Measurements from ENCODE around the gene SORCS2. TPM values are rescaled to one million over a fixed set of nuclear protein-coding genes. Genes with fewer than 3 reads are reported as not detected.

The SORCS2 gene
- total and polyA plus RNA-seq, 4 donors, result 2.2 to 7.7 (median 2.5) TPM

DNA sequence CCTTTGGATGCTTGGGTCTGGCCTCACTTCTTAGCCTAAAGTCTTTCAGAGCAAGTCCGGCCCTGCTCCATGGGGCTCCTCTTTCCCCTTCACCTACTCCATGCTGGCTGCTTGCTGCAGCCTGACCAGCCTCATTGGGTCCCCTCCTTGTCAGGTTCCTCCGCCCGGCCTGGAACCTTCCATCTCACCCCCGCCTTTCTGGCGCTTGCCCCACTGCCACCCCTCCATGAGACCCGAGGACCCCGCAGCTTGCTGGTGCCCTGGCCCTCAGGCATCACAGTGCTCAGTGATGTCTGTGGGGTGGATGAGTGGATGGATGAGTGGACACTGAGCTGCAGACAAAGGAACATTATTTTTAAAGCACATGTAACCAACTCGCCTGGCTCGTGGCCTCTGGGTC lies 24.7 kb downstream of the SORCS2 start:
- no peaks in the 10 kb centered on the region for H3K36me3 ChIP-seq (ENCODE audit: control insufficient read depth in 4 of 4, insufficient read depth in 4 of 4, low read length in 4 of 4)
- no peak overlapping the region for H3K27ac ChIP-seq (ENCODE audit: low read depth in 1 of 2, low read length in 1 of 2)
- WGBS, 2 donors, result 81 to 97% methylated on average over 9 of the region's 9 CpGs
- no peak for DNase-seq
- ATAC-seq (ENCODE audit: insufficient read depth, low FRiP score), result no peak
- TF ChIP-seq, protein P1, sequence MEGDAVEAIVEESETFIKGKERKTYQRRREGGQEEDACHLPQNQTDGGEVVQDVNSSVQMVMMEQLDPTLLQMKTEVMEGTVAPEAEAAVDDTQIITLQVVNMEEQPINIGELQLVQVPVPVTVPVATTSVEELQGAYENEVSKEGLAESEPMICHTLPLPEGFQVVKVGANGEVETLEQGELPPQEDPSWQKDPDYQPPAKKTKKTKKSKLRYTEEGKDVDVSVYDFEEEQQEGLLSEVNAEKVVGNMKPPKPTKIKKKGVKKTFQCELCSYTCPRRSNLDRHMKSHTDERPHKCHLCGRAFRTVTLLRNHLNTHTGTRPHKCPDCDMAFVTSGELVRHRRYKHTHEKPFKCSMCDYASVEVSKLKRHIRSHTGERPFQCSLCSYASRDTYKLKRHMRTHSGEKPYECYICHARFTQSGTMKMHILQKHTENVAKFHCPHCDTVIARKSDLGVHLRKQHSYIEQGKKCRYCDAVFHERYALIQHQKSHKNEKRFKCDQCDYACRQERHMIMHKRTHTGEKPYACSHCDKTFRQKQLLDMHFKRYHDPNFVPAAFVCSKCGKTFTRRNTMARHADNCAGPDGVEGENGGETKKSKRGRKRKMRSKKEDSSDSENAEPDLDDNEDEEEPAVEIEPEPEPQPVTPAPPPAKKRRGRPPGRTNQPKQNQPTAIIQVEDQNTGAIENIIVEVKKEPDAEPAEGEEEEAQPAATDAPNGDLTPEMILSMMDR (IDR thresholded peaks at IDR 0.05; ENCODE audit: control extremely low read depth, extremely low read depth), result no peak
- peaks cover 0 to 6% (median 2%) of the 10 kb centered on the region in 4 donors for H3K9me3 ChIP-seq (ENCODE audit: control insufficient read depth in 4 of 4, insufficient read depth in 3 of 4, low read length in 3 of 4)
- no peak overlapping the region for H3K9ac ChIP-seq (ENCODE audit: insufficient read depth in 1 of 2, low read length in 2 of 2)
- H3K4me3 ChIP-seq, result no peak overlapping the region
- no peaks in the 10 kb centered on the region for H3K27me3 ChIP-seq (ENCODE audit: control insufficient read depth in 3 of 3, insufficient read depth in 3 of 3, low read length in 2 of 3)
- peaks cover 0 to 5% (median 3%) of the 10 kb centered on the region in 5 donors for H3K4me1 ChIP-seq (ENCODE audit: control insufficient read depth in 5 of 5, insufficient read depth in 5 of 5, low read length in 5 of 5)

DNA sequence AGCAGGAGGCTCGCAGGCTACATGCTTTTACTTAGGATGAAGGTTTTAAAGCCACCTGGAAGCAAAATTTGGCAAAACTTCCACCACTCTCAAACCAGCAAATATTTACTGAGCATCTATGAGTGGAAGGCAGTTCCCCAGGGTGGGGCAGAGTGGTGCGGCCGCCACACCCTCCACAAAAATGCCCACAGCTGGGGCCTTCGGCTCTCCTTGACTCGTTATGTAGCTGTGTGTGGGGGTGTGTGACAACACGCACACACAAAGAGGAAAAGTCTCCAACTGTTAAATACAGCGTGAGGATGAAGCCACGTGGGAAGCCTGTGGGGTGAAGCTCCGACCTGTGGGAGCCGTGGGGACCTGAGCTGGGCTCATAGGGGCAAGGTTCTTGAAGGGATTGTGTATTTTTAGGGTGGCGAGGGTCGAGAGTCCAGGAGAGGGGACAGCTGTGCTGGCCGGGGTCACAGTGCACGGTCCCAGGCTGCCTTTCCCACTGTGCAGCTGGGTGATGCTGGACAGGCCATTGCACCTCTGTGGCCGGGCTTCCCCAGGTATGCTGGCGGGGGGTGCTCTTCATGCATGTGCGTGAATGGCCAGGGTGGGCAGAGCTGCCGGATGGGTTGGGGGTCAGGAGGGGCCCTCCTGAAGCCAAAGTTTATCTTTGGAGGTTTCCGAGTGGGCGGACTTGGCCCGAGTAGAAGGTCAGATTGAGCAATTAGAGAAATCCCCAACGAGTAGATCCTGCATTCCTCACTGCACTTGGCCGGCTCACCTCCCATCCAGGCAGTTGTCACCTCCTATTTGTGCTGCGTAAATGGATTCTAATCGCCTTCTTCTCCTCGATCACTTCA lies 25.4 kb downstream of the SORCS2 start:
- Histone ChIP-seq H3K9ac (ENCODE audit: insufficient read depth in 1 of 2, low read length in 2 of 2) (no peak overlapping the region), H3K27me3 (ENCODE audit: control insufficient read depth in 3 of 3, insufficient read depth in 3 of 3, low read length in 2 of 3) (no peaks in the 10 kb centered on the region), H3K36me3 (ENCODE audit: control insufficient read depth in 4 of 4, insufficient read depth in 4 of 4, low read length in 4 of 4) (no peaks in the 10 kb centered on the region), H3K4me3 (no peak overlapping the region), H3K9me3 (ENCODE audit: control insufficient read depth in 4 of 4, insufficient read depth in 3 of 4, low read length in 3 of 4) (peaks cover 0 to 6% (median 2%) of the 10 kb centered on the region in 4 donors), H3K4me1 (ENCODE audit: control insufficient read depth in 5 of 5, insufficient read depth in 5 of 5, low read length in 5 of 5) (peaks cover 0 to 5% (median 3%) of the 10 kb centered on the region in 5 donors), H3K27ac (ENCODE audit: low read depth in 1 of 2, low read length in 1 of 2) (peak overlapping the region in 1 of 2 donors; percentile 86)
- 48 to 67% methylated on average over 26 of the region's 26 CpGs for WGBS, 2 donors
- TF ChIP-seq, protein P1 (IDR thresholded peaks at IDR 0.05; ENCODE audit: control extremely low read depth, extremely low read depth), result no peak
- DNase-seq, result peak in 1 of 3 donors; percentile 45
- ATAC-seq (ENCODE audit: insufficient read depth, low FRiP score), result peak; percentile 86

GRCh38 chr4:7218686-7219085 lies 26.3 kb downstream of the SORCS2 start:
- peaks cover 0 to 5% (median 3%) of the 10 kb centered on the region in 5 donors for H3K4me1 ChIP-seq (ENCODE audit: control insufficient read depth in 5 of 5, insufficient read depth in 5 of 5, low read length in 5 of 5)
- no peak overlapping the region for H3K9ac ChIP-seq (ENCODE audit: insufficient read depth in 1 of 2, low read length in 2 of 2)
- DNase-seq (no peak), ATAC-seq (ENCODE audit: insufficient read depth, low FRiP score) (no peak)
- 71 to 85% methylated on average over 7 of the region's 7 CpGs for WGBS, 2 donors
- peaks cover 0 to 6% (median 2%) of the 10 kb centered on the region in 4 donors for H3K9me3 ChIP-seq (ENCODE audit: control insufficient read depth in 4 of 4, insufficient read depth in 3 of 4, low read length in 3 of 4)
- peak overlapping the region in 1 of 2 donors; percentile 37 for H3K27ac ChIP-seq (ENCODE audit: low read depth in 1 of 2, low read length in 1 of 2)
- no peak overlapping the region for H3K4me3 ChIP-seq
- TF ChIP-seq, protein P1 (IDR thresholded peaks at IDR 0.05; ENCODE audit: control extremely low read depth, extremely low read depth), result no peak
- H3K36me3 ChIP-seq (ENCODE audit: control insufficient read depth in 4 of 4, insufficient read depth in 4 of 4, low read length in 4 of 4), result no peaks in the 10 kb centered on the region
- no peaks in the 10 kb centered on the region for H3K27me3 ChIP-seq (ENCODE audit: control insufficient read depth in 3 of 3, insufficient read depth in 3 of 3, low read length in 2 of 3)
